NOMO-1 treated with dmso at 0.1 percent for 144 hours (cell line): ENCODE data around the gene LRFN2.

Source experiments
- DNase-seq: peaks from one replicate; lab custom pipeline; 2025; ENCODE audit not compliant: unreplicated experiment; lab: John Stamatoyannopoulos, UW

Gene LRFN2

DNA sequence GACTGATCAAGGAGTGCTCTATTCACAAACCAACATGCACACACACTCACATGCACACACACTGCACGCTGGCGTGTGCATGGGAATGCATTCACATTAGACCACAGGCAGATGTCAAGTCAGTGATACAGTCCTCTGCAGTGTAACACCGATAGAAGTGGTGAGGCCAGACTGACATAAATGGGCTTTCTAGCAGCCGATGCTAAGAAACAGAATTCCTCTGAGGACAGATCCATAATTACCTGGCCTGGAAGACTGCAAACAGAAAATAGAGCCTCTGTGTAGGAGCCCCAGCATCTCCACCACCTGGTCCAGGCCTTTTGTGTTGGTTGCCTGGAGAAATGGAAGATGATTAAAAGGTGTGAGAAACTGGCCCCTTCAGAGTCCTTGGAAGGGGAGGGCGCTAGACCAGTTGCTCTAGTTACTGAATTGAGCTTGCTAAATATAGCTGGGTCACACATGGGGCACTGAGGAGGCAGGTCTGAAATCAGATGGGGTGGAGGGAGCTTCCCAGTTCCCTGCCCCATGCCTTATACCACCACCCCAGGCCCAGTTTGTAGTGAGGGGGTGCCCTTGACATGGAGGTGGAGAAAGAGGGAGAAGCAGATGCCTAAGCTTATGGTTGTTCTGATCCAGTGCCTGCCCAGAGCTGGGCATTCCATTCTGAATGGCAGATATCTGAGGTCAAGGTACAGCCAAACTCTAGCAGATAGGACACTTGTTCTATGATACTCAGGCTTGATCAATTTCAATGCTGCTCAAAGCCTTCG lies 233.8 kb downstream of the LRFN2 start:
- no peak for DNase-seq

DNA sequence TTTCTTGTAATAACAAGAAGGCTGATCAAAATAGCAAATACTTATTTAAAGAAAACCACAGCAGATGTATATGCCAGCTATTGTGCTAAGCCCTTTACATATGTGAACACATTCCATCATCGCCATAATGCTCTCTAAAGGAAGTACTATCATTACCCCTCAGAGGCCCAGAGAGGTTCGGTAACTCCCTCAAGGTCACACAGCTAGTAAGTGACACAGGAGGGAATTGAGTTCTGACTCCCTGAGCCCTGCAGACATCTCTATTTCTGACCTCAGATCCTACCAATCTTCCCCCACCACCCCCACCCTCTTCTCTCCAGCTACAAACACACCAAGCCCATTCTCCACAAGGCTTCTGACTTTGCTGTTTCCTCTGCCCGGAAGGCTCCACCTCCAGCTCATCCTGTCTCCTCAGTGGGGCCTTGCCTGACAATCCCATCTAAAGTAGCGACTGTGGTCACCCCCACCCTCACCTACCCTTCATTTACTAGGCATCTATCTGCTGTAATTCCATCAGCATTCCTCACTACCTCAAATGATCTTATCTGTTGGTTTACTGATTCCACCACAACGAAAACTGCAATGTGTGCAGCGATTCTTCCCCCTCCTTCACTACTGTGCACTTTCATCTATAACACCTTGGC lies 234.5 kb downstream of the LRFN2 start:
- DNase-seq = no peak

DNA sequence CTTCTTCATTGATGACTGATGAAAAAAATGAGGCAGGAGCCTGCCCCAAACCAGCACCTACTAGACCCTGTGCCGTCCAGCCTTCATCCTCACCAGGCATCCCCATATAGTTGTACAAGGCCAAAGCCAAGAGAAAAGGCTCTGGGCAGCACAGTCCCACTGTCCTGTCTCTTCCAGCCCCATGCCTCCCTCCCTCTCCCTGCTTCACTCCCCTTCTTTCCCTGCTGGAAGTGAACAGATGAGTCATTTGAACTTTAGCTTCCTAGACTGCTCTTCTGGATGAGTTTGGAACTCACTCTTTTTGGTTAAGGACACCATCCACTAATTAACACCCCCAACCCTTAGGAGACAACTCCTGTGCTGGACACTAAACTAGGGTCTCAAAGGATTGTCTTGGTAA lies 235.2 kb downstream of the LRFN2 start:
- no peak for DNase-seq

DNA sequence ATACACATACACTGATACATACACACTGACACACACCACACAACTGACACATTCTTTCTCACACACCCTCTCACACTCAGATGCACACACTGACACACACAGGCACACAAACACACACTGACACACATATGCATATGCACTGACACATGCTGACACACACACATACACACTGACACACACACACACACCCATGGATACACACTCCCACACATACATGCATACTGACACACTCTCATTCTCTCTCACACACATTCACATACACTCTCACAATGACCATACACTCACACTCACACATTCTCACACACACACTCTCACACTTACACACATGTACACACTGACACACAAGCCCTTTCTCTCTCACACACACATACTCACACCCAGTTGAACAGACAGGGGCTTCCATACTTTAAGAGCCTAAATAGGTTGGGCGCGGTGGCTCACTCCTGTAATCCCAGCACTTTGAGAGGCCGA lies 236.4 kb downstream of the LRFN2 start:
- DNase-seq = no peak

DNA sequence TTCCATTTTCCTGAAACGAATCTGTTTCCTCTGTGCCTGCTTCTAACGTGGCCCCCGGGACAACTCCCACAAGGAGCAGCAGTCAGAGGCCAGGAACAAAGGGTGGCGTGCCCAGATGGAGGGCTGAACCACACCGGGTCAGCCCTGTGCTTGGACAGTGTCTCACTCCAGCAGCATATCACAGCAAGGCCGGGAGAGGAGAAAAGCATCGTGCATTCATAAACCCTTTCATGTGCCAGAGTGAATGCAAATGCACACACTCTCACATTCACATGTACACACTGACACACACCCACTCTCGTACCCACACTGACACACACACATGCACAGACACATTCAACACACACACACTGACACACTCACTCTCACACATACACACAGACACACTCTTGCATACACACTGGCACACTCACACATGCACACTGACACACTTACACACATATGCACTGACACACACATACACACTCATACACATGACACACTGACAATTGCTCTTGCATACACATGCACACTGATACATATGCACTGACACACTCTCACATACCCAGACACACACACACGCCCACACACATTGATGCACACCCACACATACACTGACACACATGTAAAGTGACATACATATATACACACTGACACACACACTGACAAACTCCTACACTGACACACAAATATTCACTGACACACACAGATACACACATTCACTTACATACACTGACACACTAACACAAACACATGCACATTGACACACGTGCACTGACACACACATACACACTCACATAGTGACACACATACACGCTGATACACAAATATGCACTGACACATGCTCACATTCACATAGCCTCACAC lies 237.0 kb downstream of the LRFN2 start:
- DNase-seq = no peak

GRCh38 chr6:40349123-40349900 lies 237.9 kb downstream of the LRFN2 start:
- no peak for DNase-seq

GRCh38 chr6:40348591-40348990 lies 238.6 kb downstream of the LRFN2 start:
- DNase-seq = no peak

- DNase-seq = no peak
These were observed 239.6 kb downstream of the LRFN2 start for GRCh38 chr6:40347571-40348011.

- no peak for DNase-seq
These were observed 240.9 kb downstream of the LRFN2 start for GRCh38 chr6:40346246-40346645.

- no peak for DNase-seq
These were observed 242.5 kb downstream of the LRFN2 start for GRCh38 chr6:40344566-40345167.

DNA sequence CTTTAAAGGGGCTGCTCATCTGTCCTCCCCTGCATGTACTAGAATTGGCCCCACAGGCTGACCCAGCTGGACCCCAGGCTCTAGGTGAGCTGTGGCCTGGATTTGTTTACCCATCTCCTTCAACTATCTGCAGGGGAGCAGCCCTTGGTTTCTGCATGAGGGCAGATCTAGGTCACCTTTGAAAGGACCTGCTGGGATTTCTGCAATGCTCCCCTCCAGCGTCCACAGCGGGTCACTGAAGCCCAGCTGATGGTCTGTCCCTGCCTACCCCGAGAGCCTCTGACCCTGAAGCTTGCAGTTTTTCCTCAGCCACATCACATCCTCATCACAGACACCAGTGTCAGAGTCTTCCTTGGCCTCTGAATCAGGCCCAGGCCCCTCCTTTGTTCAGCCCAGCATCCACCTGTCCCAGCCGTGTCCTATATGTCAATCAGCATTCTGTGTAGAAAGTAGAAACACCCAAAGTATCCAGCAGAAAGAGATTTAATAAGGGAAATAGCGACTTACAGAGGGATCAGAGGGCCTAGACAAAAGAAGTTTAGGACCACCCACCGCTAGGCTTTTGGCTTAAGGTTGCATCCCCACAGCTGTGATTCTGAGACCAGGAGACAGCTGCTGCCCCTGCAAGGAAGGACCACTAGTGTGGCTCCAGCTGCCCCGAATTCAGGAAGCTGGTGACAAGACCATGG lies 243.1 kb downstream of the LRFN2 start:
- no peak for DNase-seq

DNA sequence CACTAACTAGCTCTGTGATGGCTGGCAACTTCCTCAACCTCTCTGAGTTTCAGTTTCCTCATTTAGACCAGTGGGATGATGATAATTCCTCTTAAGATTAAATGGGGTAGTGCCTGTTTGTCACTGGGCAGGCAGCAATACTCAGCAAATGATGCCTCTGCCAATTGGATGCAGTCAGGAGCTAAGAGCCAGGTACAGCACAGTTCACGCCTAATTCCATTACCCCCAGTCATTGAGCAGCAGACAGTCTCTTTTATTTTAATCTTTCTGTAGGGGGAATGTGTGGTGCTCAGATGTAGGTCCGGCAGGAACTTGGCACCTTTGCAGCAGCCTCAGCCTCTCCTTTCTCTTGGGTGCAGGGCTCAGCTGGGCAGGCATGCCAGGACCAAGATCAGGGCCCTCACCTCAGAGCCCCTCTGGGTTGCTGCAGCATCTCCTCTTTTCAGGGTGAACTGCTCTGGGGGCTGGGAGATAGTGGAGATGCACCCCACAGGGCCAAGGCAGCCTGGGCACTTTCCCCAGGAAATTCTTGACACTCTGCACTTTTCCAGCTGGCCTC lies 243.8 kb downstream of the LRFN2 start:
- no peak for DNase-seq

GRCh38 chr6:40342723-40343122 lies 244.4 kb downstream of the LRFN2 start:
- DNase-seq = no peak

DNA sequence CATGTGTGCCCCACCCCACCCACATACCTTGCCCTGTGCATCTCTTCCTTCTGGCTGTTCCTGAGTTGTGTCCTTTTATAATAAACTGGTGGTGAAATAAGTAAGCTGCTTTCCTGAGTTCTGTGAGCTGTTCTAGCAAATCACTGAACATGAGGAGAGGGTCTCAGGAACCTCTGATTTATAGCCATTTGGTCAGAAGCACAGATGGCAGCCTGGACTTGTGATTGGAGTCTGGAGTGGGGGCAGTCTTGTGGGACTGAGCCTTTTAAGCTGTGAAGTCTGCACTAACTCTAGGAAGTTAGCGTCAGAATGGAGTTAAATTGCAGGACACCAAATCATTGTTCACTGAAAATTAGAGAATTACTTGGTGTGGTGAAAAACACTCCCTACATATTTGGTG lies 245.4 kb downstream of the LRFN2 start:
- DNase-seq = no peak
